Liver (tissue), 9 donors: ENCODE results near the gene RASSF10. TPM values are rescaled to one million over a fixed set of nuclear protein-coding genes. Genes with fewer than 3 reads are reported as not detected.

Experiments used
- DNase-seq: peaks from one replicate; pipeline ENCODE4 v3.0.0-alpha.2; 2017; ENCODE audit warnings: low spot score
- H3K27ac ChIP-seq, 2 donors: one replicate each; pipeline ENCODE4 v1.7.0; 2013; ENCODE audit warnings: inconsistent platforms in 2 of 2, low read length in 2 of 2, control low read depth in 1 of 2, low read depth in 1 of 2, mild to moderate bottlenecking in 1 of 2
- H3K27me3 ChIP-seq, 4 donors: one replicate each; pipeline versions ENCODE4 v1.6.1 to v1.7.0; 2013; ENCODE audit warnings: low read length in 3 of 4, inconsistent platforms in 1 of 4, mild to moderate bottlenecking in 1 of 4, moderate library complexity in 1 of 4; ENCODE audit not compliant: control insufficient read depth in 4 of 4, insufficient read depth in 4 of 4
- H3K36me3 ChIP-seq, 4 donors: one replicate each; pipeline versions ENCODE4 v1.6.1 to v1.7.0; 2013; ENCODE audit warnings: low read length in 3 of 4, mild to moderate bottlenecking in 3 of 4, low read depth in 1 of 4, moderate library complexity in 1 of 4; ENCODE audit not compliant: control insufficient read depth in 4 of 4, insufficient read depth in 3 of 4
- H3K4me1 ChIP-seq, 4 donors: one replicate each; pipeline versions ENCODE4 v1.6.1 to v1.7.0; 2013; ENCODE audit warnings: low read length in 3 of 4, mild to moderate bottlenecking in 3 of 4, moderate library complexity in 1 of 4; ENCODE audit not compliant: control insufficient read depth in 4 of 4, insufficient read depth in 4 of 4
- H3K4me3 ChIP-seq, 3 donors: one replicate each; pipeline versions ENCODE4 v1.6.1 to v1.7.0; 2013; ENCODE audit warnings: low read length in 3 of 3, control low read depth in 1 of 3, low read depth in 1 of 3, mild to moderate bottlenecking in 1 of 3
- H3K9ac ChIP-seq, 2 donors: one replicate each; pipeline ENCODE4 v1.7.0; 2013; ENCODE audit warnings: low read length in 2 of 2, mild to moderate bottlenecking in 2 of 2, moderate library complexity in 2 of 2, control low read depth in 1 of 2, low read depth in 1 of 2
- H3K9me3 ChIP-seq, 4 donors: one replicate each; pipeline versions ENCODE4 v1.6.1 to v1.7.0; 2013; ENCODE audit warnings: low read length in 3 of 4; ENCODE audit not compliant: control insufficient read depth in 4 of 4
- ATF3 ChIP-seq: IDR thresholded peaks from 2 replicates; pipeline ENCODE4 v1.6.1; 2016; ENCODE audit warnings: antibody characterized with exemption
- CTCF ChIP-seq: fragments of 150-350 bp; IDR thresholded peaks from 2 replicates; pipeline ENCODE4 v1.5.1; 2017; ENCODE audit warnings: improper control_type of control experiment, low read depth, low read length; ENCODE audit not compliant: missing input control
- EGR1 ChIP-seq, 2 donors: IDR thresholded peaks; 2 replicates each; pipeline ENCODE4 v1.6.1; 2016 to 2018; ENCODE audit warnings: antibody characterized with exemption in 2 of 2, low read depth in 2 of 2
- FOXA1 ChIP-seq: IDR thresholded peaks from 2 replicates; pipeline ENCODE4 v1.6.1; 2016; ENCODE audit warnings: antibody characterized with exemption
- FOXA2 ChIP-seq: IDR thresholded peaks from 2 replicates; pipeline ENCODE4 v1.6.1; 2016; ENCODE audit warnings: antibody characterized with exemption
- GABPA ChIP-seq, 2 donors: IDR thresholded peaks in 1 of 2; conservative IDR thresholded peaks in 1 of 2; 2 replicates each; pipeline ENCODE4 v1.6.1; 2016; ENCODE audit warnings: antibody characterized with exemption in 2 of 2, mild to moderate bottlenecking in 1 of 2, moderate library complexity in 1 of 2
- HNF4G ChIP-seq: IDR thresholded peaks from 2 replicates; pipeline ENCODE4 v1.6.1; 2016; ENCODE audit warnings: antibody characterized with exemption
- JUND ChIP-seq, 2 donors: IDR thresholded peaks; 2 replicates each; pipeline ENCODE4 v1.6.1; 2016; ENCODE audit warnings: antibody characterized with exemption in 2 of 2
- MAX ChIP-seq: IDR thresholded peaks from 2 replicates; pipeline ENCODE4 v1.6.1; 2016; ENCODE audit warnings: antibody characterized with exemption
- NR2F2 ChIP-seq: IDR thresholded peaks from 2 replicates; pipeline ENCODE4 v1.6.1; 2016; ENCODE audit warnings: antibody characterized with exemption
- RAD21 ChIP-seq, 2 donors: IDR thresholded peaks; 2 replicates each; pipeline ENCODE4 v1.6.1; 2016; ENCODE audit warnings: antibody characterized with exemption in 2 of 2, mild to moderate bottlenecking in 2 of 2
- REST ChIP-seq: IDR thresholded peaks from 2 replicates; pipeline ENCODE4 v1.6.1; 2016; ENCODE audit warnings: antibody characterized with exemption, mild to moderate bottlenecking
- RXRA ChIP-seq, 2 donors: IDR thresholded peaks; 2 replicates each; pipeline ENCODE4 v1.6.1; 2017 to 2018; ENCODE audit warnings: antibody characterized with exemption in 2 of 2, mild to moderate bottlenecking in 1 of 2
- SP1 ChIP-seq: IDR thresholded peaks from 2 replicates; pipeline ENCODE4 v1.6.1; 2018; ENCODE audit warnings: antibody characterized with exemption, mild to moderate bottlenecking
- TAF1 ChIP-seq: conservative IDR thresholded peaks from 2 replicates; pipeline ENCODE4 v1.6.1; 2016; ENCODE audit warnings: antibody characterized with exemption, mild to moderate bottlenecking
- YY1 ChIP-seq: IDR thresholded peaks from 2 replicates; pipeline ENCODE4 v1.6.1; 2016; ENCODE audit warnings: antibody characterized with exemption, mild to moderate bottlenecking
- ZBTB33 ChIP-seq: IDR thresholded peaks from 2 replicates; pipeline ENCODE4 v1.6.1; 2016; ENCODE audit warnings: antibody characterized with exemption
- WGBS: extraction: QIAGEN DNeasy Blood & Tissue Kit; methylation state at CpG from one replicate; pipeline ENCODE4 v1.1.7; 2013; 5-methylcytosine and 5-hydroxymethylcytosine counted together
- polyA plus RNA-seq, 2 donors: library from polyadenylated mRNA; stranded (reverse) in 1 of 2; unstranded in 1 of 2; fragments of 200-250 nt in 1 of 2; fragments of >200 nt in 1 of 2; fragmentation: Nextera tagmentation in 1 of 2; extraction: Ambion mirVana in 1 of 2; gene quantifications; one replicate each; pipeline versions ENCODE4 v1.2.1 to v1.2.3, GENCODE V29; 2013 to 2015
- total RNA-seq, 2 donors: library from RNA; depleted of rRNA; stranded (reverse); fragments of >200 nt; gene quantifications; one replicate each; pipeline ENCODE4 v1.2.3, GENCODE V29; 2014
- donor health status: healthy.
- donor health status: healthy.
- donor health status: healthy.
- donor health status: healthy.
- donor health status: healthy.

The RASSF10 gene
- total and polyA plus RNA-seq, 4 donors, result 0.03 to 1.9 (median 0.08) TPM; not detected in 1

- 73% methylated on average over 2 of the region's 2 CpGs for WGBS
- H3K9ac ChIP-seq, result no peak overlapping the region
- no peak for DNase-seq
- no peak for TF ChIP-seq FOXA1
- TF ChIP-seq CTCF, result no peak
- no peak for TF ChIP-seq REST
- no peak for TF ChIP-seq RXRA (IDR thresholded peaks at IDR 0.05)
- no peak for TF ChIP-seq HNF4G
- no peak for TF ChIP-seq NR2F2
- no peak for TF ChIP-seq FOXA2
- TF ChIP-seq ATF3, result no peak
- no peak for TF ChIP-seq ZBTB33
- no peak for TF ChIP-seq TAF1
- no peak for TF ChIP-seq YY1
- TF ChIP-seq MAX, result no peak
- no peak for TF ChIP-seq SP1
- TF ChIP-seq JUND (IDR thresholded peaks at IDR 0.05), result no peak
- TF ChIP-seq GABPA (IDR thresholded peaks at IDR 0.05 in 1 of 2, conservative IDR thresholded peaks at IDR 0.05 in 1 of 2), result no peak
- H3K27ac ChIP-seq, result no peak overlapping the region
- peaks cover 0 to 7% (median 0%) of the 10 kb centered on the region in 4 donors for H3K27me3 ChIP-seq
- H3K4me1 ChIP-seq, result no peaks in the 10 kb centered on the region
- no peaks in the 10 kb centered on the region for H3K36me3 ChIP-seq
- no peak overlapping the region for H3K4me3 ChIP-seq
- H3K9me3 ChIP-seq, result no peaks in the 10 kb centered on the region
Observed at GRCh38 chr11:13055200-13055599, 46.1 kb downstream of the RASSF10 start.

- no peak for DNase-seq
- H3K4me1 ChIP-seq, result peaks cover 0 to 4% (median 0%) of the 10 kb centered on the region in 4 donors
- no peak overlapping the region for H3K9ac ChIP-seq
- peaks cover 0 to 5% (median 0%) of the 10 kb centered on the region in 4 donors for H3K27me3 ChIP-seq
- H3K4me3 ChIP-seq, result no peak overlapping the region
- 86% methylated on average over 3 of the region's 3 CpGs for WGBS
- H3K36me3 ChIP-seq, result no peaks in the 10 kb centered on the region
- H3K27ac ChIP-seq, result no peak overlapping the region
- TF ChIP-seq EGR1 (IDR thresholded peaks at IDR 0.05; ENCODE audit: low read depth in 2 of 2), result no peak
- no peak for TF ChIP-seq MAX
- no peak for TF ChIP-seq RAD21 (IDR thresholded peaks at IDR 0.05)
- TF ChIP-seq FOXA1, result no peak
- TF ChIP-seq NR2F2, result no peak
- TF ChIP-seq GABPA (IDR thresholded peaks at IDR 0.05 in 1 of 2, conservative IDR thresholded peaks at IDR 0.05 in 1 of 2), result no peak
- no peaks in the 10 kb centered on the region for H3K9me3 ChIP-seq
Observed at GRCh38 chr11:13061294-13061990, 52.3 kb downstream of the RASSF10 start.
